Loucy (cell line): ENCODE measurements around the gene KEL.

Experiments
- H2AFZ ChIP-seq: fragments of 200-600 bp; sonication (generic); 2 replicates; pipeline ENCODE4 v1.6.0; 2016; ENCODE audit warnings: antibody characterized with exemption, mild to moderate bottlenecking, low read length, moderate library complexity
- H3F3A ChIP-seq: fragments of 200-600 bp; 2 replicates; pipeline ENCODE4 v1.6.0; 2016; ENCODE audit warnings: antibody characterized with exemption, low read depth, mild to moderate bottlenecking
- H3K27me3 ChIP-seq: fragments of 200-600 bp; sonication (generic); 2 replicates; pipeline ENCODE4 v1.6.1; 2014; ENCODE audit warnings: low read length, mild to moderate bottlenecking; ENCODE audit not compliant: insufficient read depth, poor library complexity, severe bottlenecking
- H3K36me3 ChIP-seq: fragments of 200-600 bp; sonication (generic); 2 replicates; pipeline ENCODE4 v1.6.1; 2016; ENCODE audit warnings: low read length; ENCODE audit not compliant: insufficient read depth
- H3K4me1 ChIP-seq: fragments of 200-600 bp; sonication (generic); 2 replicates; pipeline ENCODE4 v1.5.1; 2014; ENCODE audit warnings: low read length, mild to moderate bottlenecking; ENCODE audit not compliant: insufficient read depth, poor library complexity, severe bottlenecking
- H3K4me2 ChIP-seq: fragments of 200-600 bp; sonication (generic); 2 replicates; pipeline ENCODE4 v1.6.0; 2014; ENCODE audit warnings: antibody characterized with exemption, low read length, low read depth, mild to moderate bottlenecking; ENCODE audit not compliant: poor library complexity, severe bottlenecking
- H3K4me3 ChIP-seq: fragments of 200-600 bp; sonication (generic); 2 replicates; pipeline ENCODE4 v1.5.1; 2014; ENCODE audit warnings: low read length, mild to moderate bottlenecking, mixed read lengths; ENCODE audit not compliant: poor library complexity, severe bottlenecking
- H3K79me2 ChIP-seq: fragments of 200-600 bp; sonication (generic); 2 replicates; pipeline ENCODE4 v1.6.1; 2014; ENCODE audit warnings: low read length; ENCODE audit not compliant: insufficient read depth
- H3K9ac ChIP-seq: fragments of 200-600 bp; sonication (generic); 2 replicates; pipeline ENCODE4 v1.6.0; 2014; ENCODE audit warnings: mild to moderate bottlenecking, low read depth, low read length, moderate library complexity; ENCODE audit not compliant: poor library complexity, severe bottlenecking
- H3K9me2 ChIP-seq: fragments of 200-600 bp; sonication (generic); replicated peaks from 2 replicates; pipeline ENCODE4 v1.6.1; 2016; ENCODE audit warnings: low read depth, low read length, mixed read lengths
- H3K9me3 ChIP-seq: fragments of 200-600 bp; sonication (generic); 2 replicates; pipeline ENCODE4 v1.6.1; 2014; ENCODE audit warnings: mild to moderate bottlenecking, antibody characterized with exemption, low read length, low read depth; ENCODE audit not compliant: insufficient read depth
- H4K20me1 ChIP-seq: fragments of 200-600 bp; sonication (generic); 2 replicates; pipeline ENCODE4 v1.6.0; 2014; ENCODE audit warnings: antibody characterized with exemption, low read length, mild to moderate bottlenecking; ENCODE audit not compliant: insufficient read depth, poor library complexity, severe bottlenecking
- CTCF ChIP-seq: fragments of 200-600 bp; sonication (generic); conservative IDR thresholded peaks from 2 replicates; pipeline ENCODE4 v1.5.1; 2014; ENCODE audit warnings: mild to moderate bottlenecking, antibody characterized with exemption, low read length
- EZH2phosphoT487 ChIP-seq: fragments of 200-600 bp; IDR thresholded peaks from 2 replicates; pipeline ENCODE4 v1.6.1; 2018; ENCODE audit warnings: antibody characterized with exemption, mild to moderate bottlenecking, moderate library complexity, borderline replicate concordance

The KEL gene

DNA sequence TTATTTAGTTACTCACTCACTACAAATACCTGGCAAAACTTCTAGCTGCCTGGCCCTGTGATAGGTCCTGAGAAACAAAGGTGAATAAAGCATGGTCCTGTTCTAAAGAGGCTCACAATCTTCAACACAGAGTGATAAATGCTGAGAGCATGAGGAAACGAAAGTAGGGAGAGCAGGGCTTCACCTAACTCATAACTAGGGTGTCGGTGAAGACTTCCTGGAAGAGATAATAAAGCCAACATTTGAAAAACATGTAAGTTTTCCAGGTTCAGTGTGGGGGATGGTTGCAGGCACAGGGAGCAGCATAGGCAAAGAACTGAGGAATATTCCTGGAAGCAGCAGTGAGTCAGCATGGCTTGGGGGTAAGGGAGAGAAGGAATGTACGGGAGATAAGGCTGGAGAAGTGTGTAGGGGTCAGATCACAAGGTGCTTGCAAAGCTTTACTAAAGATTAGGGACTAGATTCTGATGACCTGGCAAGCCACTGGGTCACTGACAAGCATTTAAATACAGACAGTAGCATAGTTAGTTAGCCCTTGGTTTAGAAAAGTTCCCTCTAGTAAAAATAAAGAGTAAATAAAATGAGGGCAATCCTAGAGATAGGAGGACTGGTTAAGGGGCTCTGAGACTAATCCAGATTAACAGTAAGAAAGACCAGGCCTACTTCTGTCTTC lies 5.1 kb downstream of the KEL start:
- no peaks in the 10 kb centered on the region for H3K79me2 ChIP-seq
- no peaks in the 10 kb centered on the region for H4K20me1 ChIP-seq
- no peak overlapping the region for H3K9ac ChIP-seq
- H3K9me3 ChIP-seq: no peaks in the 10 kb centered on the region; the same call in 1 of the 2 replicates
- no peaks in the 10 kb centered on the region for H3K27me3 ChIP-seq
- H3K4me2 ChIP-seq: no peak overlapping the region
- no peaks in the 10 kb centered on the region for H3K9me2 ChIP-seq
- H3K4me1 ChIP-seq: peaks cover 4% of the 10 kb centered on the region
- no peak overlapping the region for H2AFZ ChIP-seq
- TF ChIP-seq EZH2phosphoT487 (no peak), CTCF (no peak)
- H3F3A ChIP-seq: no peaks in the 10 kb centered on the region
- H3K4me3 ChIP-seq: no peak overlapping the region
- no peaks in the 10 kb centered on the region for H3K36me3 ChIP-seq

DNA sequence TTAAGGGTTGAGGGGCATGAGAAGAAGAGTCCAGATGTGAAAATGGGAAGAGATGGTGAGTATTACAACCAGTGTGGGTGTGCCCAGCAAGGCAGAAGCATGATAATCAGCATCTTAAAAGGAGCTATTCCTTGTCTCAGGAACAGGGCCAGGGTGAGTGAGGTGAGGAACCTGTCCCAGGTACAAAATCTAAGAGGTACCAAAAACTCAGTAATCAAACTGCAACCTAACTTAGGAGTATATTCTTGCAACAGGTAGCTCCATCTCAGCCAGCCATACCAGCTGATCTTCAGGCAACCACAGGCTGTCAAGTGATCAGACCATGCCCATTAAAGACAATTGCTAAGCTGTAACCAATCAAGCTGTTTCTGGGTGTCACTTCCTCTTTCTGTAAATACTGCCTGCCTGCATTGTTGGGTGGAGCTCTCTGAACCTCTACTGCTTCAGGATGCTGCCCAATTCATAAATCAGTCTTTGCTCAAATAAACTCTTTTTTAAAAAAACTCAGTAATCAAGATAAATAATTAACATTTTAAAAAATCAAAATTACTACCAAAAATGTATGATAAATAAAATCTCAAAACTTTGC lies 7.4 kb downstream of the KEL start:
- Histone ChIP-seq H3K36me3 (no peaks in the 10 kb centered on the region), H3K27me3 (no peaks in the 10 kb centered on the region), H3K9me2 (no peaks in the 10 kb centered on the region), H3K4me2 (no peak overlapping the region), H3K9me3 (no peaks in the 10 kb centered on the region; the same call in 1 of the 2 replicates), H3F3A (no peaks in the 10 kb centered on the region), H3K79me2 (no peaks in the 10 kb centered on the region), H3K4me3 (no peak overlapping the region), H3K9ac (no peak overlapping the region), H2AFZ (no peak overlapping the region), H4K20me1 (no peaks in the 10 kb centered on the region), H3K4me1 (peaks cover 4% of the 10 kb centered on the region)
- TF ChIP-seq CTCF: no peak

- H3K9me2 ChIP-seq: no peaks in the 10 kb centered on the region
- no peak overlapping the region for H3K4me2 ChIP-seq
- no peaks in the 10 kb centered on the region for H3K27me3 ChIP-seq
- no peaks in the 10 kb centered on the region; the same call in 1 of the 2 replicates for H3K9me3 ChIP-seq
- no peaks in the 10 kb centered on the region for H3K79me2 ChIP-seq
- no peak overlapping the region for H2AFZ ChIP-seq
- no peak overlapping the region for H3K4me3 ChIP-seq
- H4K20me1 ChIP-seq: no peaks in the 10 kb centered on the region
- no peak overlapping the region for H3K9ac ChIP-seq
- no peaks in the 10 kb centered on the region for H3K4me1 ChIP-seq
- no peaks in the 10 kb centered on the region for H3F3A ChIP-seq
- no peaks in the 10 kb centered on the region for H3K36me3 ChIP-seq
- TF ChIP-seq EZH2phosphoT487: no peak
- no peak for TF ChIP-seq CTCF
Observed at GRCh38 chr7:142950235-142950634, 11.9 kb downstream of the KEL start.
